OCI-LY7 (cell line): ENCODE data around the gene ZC3H8. TPM values are rescaled to one million over a fixed set of nuclear protein-coding genes. Genes with fewer than 3 reads are reported as not detected.

Source experiments
- Bru-seq: library from RNA; stranded (reverse); fragments of 400-500 nt; gene quantifications from one replicate; lab custom pipeline; 2021; lab: Mats Ljungman, UMichigan
- BruChase-seq, 2 experiments: library from RNA; stranded (reverse); fragments of 400-500 nt; gene quantifications; one replicate each; lab custom pipeline; 2021; lab: Mats Ljungman, UMichigan
- BruUV-seq: library from RNA; stranded (reverse); fragments of 400-500 nt; replicated peaks from 2 replicates; lab custom pipeline; 2021; lab: Mats Ljungman, UMichigan
- CTCF ChIA-PET: fragments of 300-600 bp; sonication (Branson Sonifier 250); formaldehyde crosslinking; loops from one replicate; lab custom pipeline; 2022; ENCODE audit warnings: antibody characterized with exemption; ENCODE audit not compliant: unreplicated experiment; lab: Charles Lee
- POLR2A ChIA-PET: fragments of 300-600 bp; sonication (Branson Sonifier 250); formaldehyde crosslinking; loops from one replicate; lab custom pipeline; 2022; ENCODE audit warnings: antibody characterized with exemption; lab: Charles Lee
- DNase-seq: peaks from one replicate; pipeline ENCODE4 v3.0.0-alpha.2; 2015; ENCODE audit warnings: low spot score
- H2AFZ ChIP-seq: fragments of 200-600 bp; sonication (generic), shearing (Covaris generic); 2 replicates; pipeline ENCODE4 v1.6.1; 2014; ENCODE audit warnings: mild to moderate bottlenecking, antibody characterized with exemption, low read length, moderate library complexity
- H3K27ac ChIP-seq: fragments of 200-600 bp; sonication (generic); 2 replicates; pipeline ENCODE4 v1.5.1; 2014; ENCODE audit warnings: mixed run types, low read depth, mild to moderate bottlenecking, moderate library complexity, low read length, inconsistent platforms; ENCODE audit not compliant: poor library complexity, severe bottlenecking
- H3K36me3 ChIP-seq: fragments of 200-600 bp; sonication (generic); 2 replicates; pipeline ENCODE4 v1.6.1; 2014; ENCODE audit warnings: mild to moderate bottlenecking, antibody characterized with exemption, low read length, moderate library complexity, mixed read lengths; ENCODE audit not compliant: insufficient read depth
- H3K4me1 ChIP-seq: fragments of 200-600 bp; sonication (generic); 2 replicates; pipeline ENCODE4 v1.5.1; 2014; ENCODE audit warnings: mild to moderate bottlenecking, low read length; ENCODE audit not compliant: insufficient read depth, poor library complexity, severe bottlenecking
- H3K4me2 ChIP-seq: fragments of 200-600 bp; sonication (generic); 2 replicates; pipeline ENCODE4 v1.6.1; 2014; ENCODE audit warnings: mild to moderate bottlenecking, low read length
- H3K4me3 ChIP-seq: fragments of 200-600 bp; sonication (generic); 2 replicates; pipeline ENCODE4 v1.5.1; 2014; ENCODE audit warnings: mild to moderate bottlenecking, low read depth, low read length; ENCODE audit not compliant: poor library complexity, severe bottlenecking
- H3K79me2 ChIP-seq: fragments of 200-600 bp; sonication (generic); 2 replicates; pipeline ENCODE4 v1.6.1; 2016; ENCODE audit warnings: low read depth, mild to moderate bottlenecking, low read length, moderate library complexity, mixed read lengths; ENCODE audit not compliant: insufficient read depth
- H3K9me2 ChIP-seq: fragments of 200-600 bp; sonication (generic); 2 replicates; pipeline ENCODE4 v1.6.1; 2016; ENCODE audit warnings: mild to moderate bottlenecking, low read length, mixed read lengths; ENCODE audit not compliant: insufficient read depth
- H3K9me3 ChIP-seq: fragments of 200-600 bp; sonication (generic); 2 replicates; pipeline ENCODE4 v1.6.1; 2014; ENCODE audit warnings: mild to moderate bottlenecking, mixed run types, low read length, mixed read lengths
- H4K20me1 ChIP-seq: fragments of 200-600 bp; sonication (generic); 2 replicates; pipeline ENCODE4 v1.6.1; 2014; ENCODE audit warnings: mild to moderate bottlenecking, antibody characterized with exemption, low read length, moderate library complexity, mixed read lengths; ENCODE audit not compliant: insufficient read depth
- CTCF ChIP-seq: fragments of 200-600 bp; sonication (generic); conservative IDR thresholded peaks from 2 replicates; pipeline ENCODE4 v1.5.1; 2014; ENCODE audit warnings: mild to moderate bottlenecking, antibody characterized with exemption, low read length, moderate library complexity, mixed read lengths
- EZH2phosphoT487 ChIP-seq: fragments of 200-600 bp; sonication (generic); IDR thresholded peaks from 2 replicates; pipeline ENCODE4 v1.6.1; 2018; ENCODE audit warnings: low read depth, borderline replicate concordance, mild to moderate bottlenecking, mixed run types, antibody characterized with exemption, low read length, moderate library complexity, mixed read lengths
- intact Hi-C: fragments of 100-400 bp; cut with micrococcal nuclease; formaldehyde crosslinking; loops from one replicate; pipeline ENCODE4 v1.10.0; 2022; ENCODE audit not compliant: unreplicated experiment
- long read RNA-seq: library from polyadenylated mRNA; stranded (forward); transcript quantifications from one replicate; pipeline ENCODE4 v2.0.0, GENCODE V29; 2022
- total RNA-seq, 2 experiments: library from RNA; depleted of rRNA in 1 of 2; stranded (reverse); fragments of >200 nt in 1 of 2; shearing (Covaris generic) in 1 of 2; gene quantifications; 2 replicates each; pipeline ENCODE4 v1.2.3, GENCODE V29; 2014 to 2022

The ZC3H8 gene
- 12.3 and 15.0 TPM in 2 replicates for total RNA-seq (2014; rRNA removed; shearing (Covaris generic))
- 22.8 and 23.8 TPM in 2 replicates for total RNA-seq (2022)
- percentile 85 among the genes with signal in this experiment for Bru-seq, nascent RNA
- percentile 78 among the genes with signal in this experiment for BruChase-seq, experiment 1, labeled RNA remaining after a 6-hour chase
- percentile 80 among the genes with signal in this experiment for BruChase-seq, experiment 2, labeled RNA remaining after a 2-hour chase
- long read RNA-seq, transcript ZC3H8-201 (9 exons, 1,601 nt): major isoform, 18 of 19 reads
- long read RNA-seq, partial matches to known transcripts: 0 of 19 reads
- long read RNA-seq, other reads (novel, unspliced or antisense): 1 of 19 reads

GRCh38 chr2:112254466-112255240 lies at the start of gene ZC3H8:
TSS of gene ZC3H8 (minus strand) at chr2:112255042. CDS start at chr2:112254981, 61 bp downstream.
- peaks cover 13% of the 10 kb centered on the region for H3K36me3 ChIP-seq
- TF ChIP-seq EZH2phosphoT487 (no peak), CTCF (peak; percentile 45)
- no peaks in the 10 kb centered on the region for H4K20me1 ChIP-seq
- H3K4me3 ChIP-seq: peak within 1 kb of the TSS; percentile 83
- ChIA-PET CTCF (no interaction called here), POLR2A (interaction anchor here (1.0 to 1.5 kb wide), 6 partner anchors 8 to 286 kb away, joined by 3 to 4 read pairs (median 4); no protein-coding TSS in a partner anchor)
- peak within 1 kb of the TSS; percentile 99 for H3K4me2 ChIP-seq
- no TSS peak for BruUV-seq
- intact Hi-C loops: loop anchor here (1.0 to 5.0 kb wide), 5 partner anchors 21 to 328 kb away; partner anchors contain the start of genes CHCHD5, TMEM87B, TTL and ZC3H6
- H3K4me1 ChIP-seq: peaks cover 21% of the 10 kb centered on the region
- DNase-seq: peak; percentile 93
- H3K27ac ChIP-seq: peak within 1 kb of the TSS; percentile 70
- peak within 1 kb of the TSS; percentile 90 for H2AFZ ChIP-seq
- peaks cover 37% of the 10 kb centered on the region for H3K79me2 ChIP-seq
- no peaks in the 10 kb centered on the region for H3K9me3 ChIP-seq
- H3K9me2 ChIP-seq: no peaks in the 10 kb centered on the region

- ChIA-PET CTCF (no interaction called here), POLR2A (no interaction called here)
- DNase-seq: no peak
- no TSS peak for BruUV-seq
- H3K4me1 ChIP-seq: no peaks in the 10 kb centered on the region
- H4K20me1 ChIP-seq: no peaks in the 10 kb centered on the region
- no peaks in the 10 kb centered on the region for H3K36me3 ChIP-seq
- H3K27ac ChIP-seq: no peak overlapping the region
- no peak overlapping the region for H3K4me2 ChIP-seq
- no peaks in the 10 kb centered on the region for H3K9me2 ChIP-seq
- no peak for TF ChIP-seq EZH2phosphoT487
- TF ChIP-seq CTCF: no peak
- no peak overlapping the region for H2AFZ ChIP-seq
- intact Hi-C loops: no loop called here
- no peak overlapping the region for H3K4me3 ChIP-seq
- H3K9me3 ChIP-seq: no peaks in the 10 kb centered on the region
- H3K79me2 ChIP-seq: no peaks in the 10 kb centered on the region
Measured at GRCh38 chr2:112304298-112304941, 49.6 kb upstream of the ZC3H8 start.
